K562 (cell line): ENCODE measurements around the gene DNAJB6. TPM values are rescaled to one million over a fixed set of nuclear protein-coding genes. Genes with fewer than 3 reads are reported as not detected.

Experiments
- GTF2A2 ChIP-seq: IDR thresholded peaks from 2 replicates; pipeline ENCODE4 v1.6.1; 2016; ENCODE audit warnings: mild to moderate bottlenecking, missing genetic modification characterization, missing compliant biosample characterization
- HOXB6 ChIP-seq: fragments of 250-450 bp; sonication (Bioruptor Pico); IDR thresholded peaks from 2 replicates; pipeline ENCODE4 v1.5.1; 2022; ENCODE audit warnings: mild to moderate bottlenecking, borderline replicate concordance
- NR2C2 ChIP-seq, 2 experiments: fragments of 200-800 bp in 1 of 2; sonication (Bioruptor generic) in 1 of 2; sonication (generic) in 1 of 2; formaldehyde crosslinking in 1 of 2; IDR thresholded peaks; 2 replicates each; pipeline versions ENCODE4 v1.6.1 to v1.8.0; 2016 to 2022; ENCODE audit warnings: mild to moderate bottlenecking in 1 of 2, missing compliant biosample characterization in 1 of 2, missing genetic modification characterization in 1 of 2, missing genetic modification reagents in 1 of 2
- POLR2A ChIP-seq: fragments of 450-650 bp; conservative IDR thresholded peaks from 2 replicates; pipeline ENCODE4 v1.6.1; 2016
- RBFOX2 ChIP-seq: fragments of 200-400 bp; formaldehyde crosslinking; IDR thresholded peaks from 2 replicates; pipeline ENCODE4 v1.6.1; 2017; ENCODE audit warnings: low read depth, mild to moderate bottlenecking, low read length, moderate library complexity
- RBM22 ChIP-seq: fragments of 200-400 bp; formaldehyde crosslinking; IDR thresholded peaks from 2 replicates; pipeline ENCODE4 v1.6.1; 2018; ENCODE audit warnings: low read length, low read depth; ENCODE audit not compliant: poor library complexity, severe bottlenecking
- REST ChIP-seq, 2 experiments: fragments of 450-650 bp; formaldehyde crosslinking in 1 of 2; IDR thresholded peaks; 2 replicates each; pipeline versions ENCODE4 v1.4.0 to v1.6.1; 2014 to 2020; ENCODE audit warnings: mild to moderate bottlenecking in 2 of 2, borderline replicate concordance in 1 of 2, low read depth in 1 of 2
- SNAPC5 ChIP-seq: fragments of 250-450 bp; sonication (Bioruptor Pico); IDR thresholded peaks from 2 replicates; pipeline ENCODE4 v1.8.0; 2021; ENCODE audit warnings: moderate library complexity, mild to moderate bottlenecking, inconsistent platforms
- ZNF639 ChIP-seq, 2 experiments: fragments of 200-800 bp in 1 of 2; sonication (Bioruptor generic) in 1 of 2; sonication (generic) in 1 of 2; formaldehyde crosslinking in 1 of 2; IDR thresholded peaks in 1 of 2; conservative IDR thresholded peaks in 1 of 2; 2 replicates each; pipeline versions ENCODE4 v1.5.0 to v1.6.1; 2016 to 2020; ENCODE audit warnings: missing compliant biosample characterization in 1 of 2, missing genetic modification characterization in 1 of 2, missing genetic modification reagents in 1 of 2
- ZNF785 ChIP-seq: fragments of 250-450 bp; sonication (Bioruptor Pico); IDR thresholded peaks from 2 replicates; pipeline ENCODE4 v1.4.0; 2020; ENCODE audit warnings: mild to moderate bottlenecking
- polyA plus RNA-seq, 8 experiments: library from polyadenylated mRNA; depleted of rRNA in 4 of 8; stranded (reverse) in 5 of 8; unstranded in 3 of 8; fragments of >200 nt; fragmentation: Nextera tagmentation in 2 of 8; fragmentation: Illumina TruSeq in 1 of 8; extraction: Ambion mirVana in 2 of 8; extraction: Trizol in 1 of 8; gene quantifications; 2 replicates each; pipeline versions ENCODE4 v1.2.1 to v1.2.3, GENCODE V29; 2011 to 2014; ENCODE audit warnings: inconsistent platforms in 1 of 8, missing spikeins in 1 of 8
- total RNA-seq, 7 experiments: library from RNA; depleted of rRNA in 6 of 7; stranded (reverse); fragments of >200 nt in 6 of 7; fragmentation: Illumina TruSeq in 2 of 7; extraction: Trizol in 2 of 7; gene quantifications; 2 replicates each; pipeline versions ENCODE4 v1.2.1 to v1.2.3, GENCODE V29; 2011 to 2021; ENCODE audit warnings: low replicate concordance in 1 of 7
- TF ChIP-seq, protein P1 (sequence below): fragments of 150-350 bp; conservative IDR thresholded peaks from 2 replicates; pipeline ENCODE4 v1.6.1; 2014; ENCODE audit warnings: low read length

DNAJB6 gene
- total and polyA plus RNA-seq, 9 of the 15 experiments (the other 6 are each of a cell fraction or from before 2014, with no cell fraction given) = 84.5 to 158 (median 135) TPM

DNA sequence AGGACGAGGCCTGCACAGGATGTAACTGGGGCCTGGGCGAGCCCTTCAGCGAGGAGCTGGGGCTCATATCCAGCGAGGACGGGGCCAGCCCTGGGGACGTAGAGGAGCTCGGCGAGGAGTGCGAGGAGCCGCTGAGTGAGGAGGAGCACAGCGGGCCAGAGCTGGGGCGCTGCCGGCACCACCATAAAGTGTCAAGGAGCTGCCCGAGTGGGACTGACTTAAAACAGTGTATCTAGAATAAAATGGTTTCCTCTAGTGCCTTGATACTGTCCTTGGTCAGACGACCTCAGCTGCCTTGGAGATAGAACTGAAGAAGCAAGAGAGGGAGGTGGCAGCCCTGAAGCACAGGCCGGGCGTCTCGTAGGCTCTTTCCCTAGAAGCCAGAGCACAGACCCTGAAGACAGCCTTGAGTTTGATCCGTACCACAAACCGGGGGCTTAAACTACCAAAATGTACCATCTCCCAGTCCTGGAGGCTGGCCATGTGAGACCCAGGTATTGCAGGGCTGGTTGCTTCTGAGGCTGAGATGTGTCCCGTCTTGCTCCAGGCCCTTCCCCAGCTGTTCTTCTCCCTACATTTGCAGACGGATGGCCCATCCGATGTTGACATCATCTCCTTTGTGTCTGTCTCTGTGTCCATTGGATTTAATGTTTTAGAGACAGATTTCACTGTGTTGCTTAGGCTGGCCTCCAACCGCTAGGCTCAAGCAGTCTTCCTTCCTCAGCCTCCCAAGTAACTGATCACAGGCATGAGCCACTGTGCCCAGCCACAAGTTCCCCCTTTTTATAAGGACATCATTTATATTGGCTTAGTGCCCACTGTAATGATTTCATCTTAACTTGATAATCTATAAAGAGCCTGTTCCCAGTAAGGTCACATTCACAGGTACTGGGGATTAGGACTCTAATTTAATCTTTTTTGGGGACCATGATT, 35.8 kb downstream of the DNAJB6 start (continued):
- TF ChIP-seq REST (IDR thresholded peaks at IDR 0.05; ENCODE audit: borderline replicate concordance) (no peak), REST (CRISPR knock-in tag; IDR thresholded peaks at IDR 0.05; ENCODE audit: low read depth) (no peak), RBM22 (peak; percentile 88), ZNF639 (CRISPR knock-in tag; conservative IDR thresholded peaks at IDR 0.05 in 1 of 2, IDR thresholded peaks at IDR 0.05 in 1 of 2) (no peak), HOXB6 (CRISPR knock-in tag) (no peak), GTF2A2 (tag) (no peak), POLR2A (peak; percentile 28; the same call in 1 of the 2 replicates), NR2C2 (CRISPR knock-in tag; IDR thresholded peaks at IDR 0.05) (no peak), NR2C2 (tag; IDR thresholded peaks at IDR 0.05) (no peak), SNAPC5 (CRISPR knock-in tag) (no peak), RBFOX2 (no peak), ZNF785 (no peak)
- TF ChIP-seq, protein P1, sequence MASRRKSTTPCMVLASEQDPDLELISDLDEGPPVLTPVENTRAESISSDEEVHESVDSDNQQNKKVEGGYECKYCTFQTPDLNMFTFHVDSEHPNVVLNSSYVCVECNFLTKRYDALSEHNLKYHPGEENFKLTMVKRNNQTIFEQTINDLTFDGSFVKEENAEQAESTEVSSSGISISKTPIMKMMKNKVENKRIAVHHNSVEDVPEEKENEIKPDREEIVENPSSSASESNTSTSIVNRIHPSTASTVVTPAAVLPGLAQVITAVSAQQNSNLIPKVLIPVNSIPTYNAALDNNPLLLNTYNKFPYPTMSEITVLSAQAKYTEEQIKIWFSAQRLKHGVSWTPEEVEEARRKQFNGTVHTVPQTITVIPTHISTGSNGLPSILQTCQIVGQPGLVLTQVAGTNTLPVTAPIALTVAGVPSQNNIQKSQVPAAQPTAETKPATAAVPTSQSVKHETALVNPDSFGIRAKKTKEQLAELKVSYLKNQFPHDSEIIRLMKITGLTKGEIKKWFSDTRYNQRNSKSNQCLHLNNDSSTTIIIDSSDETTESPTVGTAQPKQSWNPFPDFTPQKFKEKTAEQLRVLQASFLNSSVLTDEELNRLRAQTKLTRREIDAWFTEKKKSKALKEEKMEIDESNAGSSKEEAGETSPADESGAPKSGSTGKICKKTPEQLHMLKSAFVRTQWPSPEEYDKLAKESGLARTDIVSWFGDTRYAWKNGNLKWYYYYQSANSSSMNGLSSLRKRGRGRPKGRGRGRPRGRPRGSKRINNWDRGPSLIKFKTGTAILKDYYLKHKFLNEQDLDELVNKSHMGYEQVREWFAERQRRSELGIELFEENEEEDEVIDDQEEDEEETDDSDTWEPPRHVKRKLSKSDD = no peak
